ENCODE measurements around the gene NETO2. TPM values are rescaled to one million over a fixed set of nuclear protein-coding genes. Genes with fewer than 3 reads are reported as not detected.
A peak's percentile ranks its signal among the peaks of the same experiment; 100 is the strongest.

The NETO2 gene
- total and polyA plus RNA-seq, 2 of the 13 experiments (the other 11 are each of a cell fraction or from before 2014, with no cell fraction given) = 8.2 to 13.5 TPM

GRCh38 chr16:47143677-47144558 lies at the start of gene NETO2 (continued):
- TF ChIP-seq ZNF142 (CRISPR knock-in tag; IDR thresholded peaks at IDR 0.05) (no peak), ZNF510 (CRISPR knock-in tag; IDR thresholded peaks at IDR 0.05; ENCODE audit: low read depth) (no peak), PTBP1 (IDR thresholded peaks at IDR 0.05; ENCODE audit: low read depth, low read length, poor library complexity, severe bottlenecking) (no peak), ZNF782 (CRISPR knock-in tag; IDR thresholded peaks at IDR 0.05; ENCODE audit: borderline replicate concordance) (no peak; the same call in 1 of the 2 replicates), ZNF44 (CRISPR knock-in tag; IDR thresholded peaks at IDR 0.05) (no peak), SNRNP70 (IDR thresholded peaks at IDR 0.05; ENCODE audit: low read depth, low read length) (no peak), SALL2 (CRISPR knock-in tag; IDR thresholded peaks at IDR 0.05) (no peak), RELA (CRISPR knock-in tag; IDR thresholded peaks at IDR 0.05) (no peak), PRMT3 (CRISPR knock-in tag; IDR thresholded peaks at IDR 0.05; ENCODE audit: borderline replicate concordance, low read depth) (no peak), ZHX2 (IDR thresholded peaks at IDR 0.05; ENCODE audit: low read depth) (no peak), ZHX2 (CRISPR knock-in tag; IDR thresholded peaks at IDR 0.05; ENCODE audit: borderline replicate concordance) (no peak), SSRP1 (CRISPR knock-in tag; IDR thresholded peaks at IDR 0.05) (no peak), BCL6 (CRISPR knock-in tag; IDR thresholded peaks at IDR 0.05) (peak; percentile 41; the same call in 1 of the 2 replicates), PAF1 (CRISPR knock-in tag; IDR thresholded peaks at IDR 0.05) (no peak), IKZF5 (CRISPR knock-in tag; IDR thresholded peaks at IDR 0.05) (0 out of 2 replicates have a peak, but pooled peaks have one; percentile 40), HIVEP1 (CRISPR knock-in tag; IDR thresholded peaks at IDR 0.05) (no peak)

All from HepG2 (cell line).